Prostate gland (tissue), 2 donors: ENCODE measurements around the gene ZNF607.
"Not testable (repeated sequence)": the region's sequence is repeated elsewhere in the genome, so short reads cannot be mapped to it uniquely, and the experiment has no call there.

Source experiments
- POLR2A ChIP-seq: fragments of 450-650 bp; IDR thresholded peaks from one replicate; pipeline ENCODE4 v1.6.1; 2016; ENCODE audit warnings: antibody characterized with exemption, mild to moderate bottlenecking
- POLR2AphosphoS5 ChIP-seq: sonication (generic); formaldehyde crosslinking; IDR thresholded peaks from one replicate; pipeline ENCODE4 v1.6.1; 2017; ENCODE audit warnings: antibody characterized with exemption
- TF ChIP-seq, protein P1 (sequence below), 4 experiments: fragments of 200-600 bp in 2 of 4; fragments of 450-650 bp in 2 of 4; sonication (generic) in 2 of 4; IDR thresholded peaks; 1 replicate in 3 of 4; 2 replicates in 1 of 4; pipeline ENCODE4 v1.5.1; 2016 to 2019; ENCODE audit warnings: antibody characterized with exemption in 4 of 4, mild to moderate bottlenecking in 2 of 4, moderate library complexity in 2 of 4

DNA sequence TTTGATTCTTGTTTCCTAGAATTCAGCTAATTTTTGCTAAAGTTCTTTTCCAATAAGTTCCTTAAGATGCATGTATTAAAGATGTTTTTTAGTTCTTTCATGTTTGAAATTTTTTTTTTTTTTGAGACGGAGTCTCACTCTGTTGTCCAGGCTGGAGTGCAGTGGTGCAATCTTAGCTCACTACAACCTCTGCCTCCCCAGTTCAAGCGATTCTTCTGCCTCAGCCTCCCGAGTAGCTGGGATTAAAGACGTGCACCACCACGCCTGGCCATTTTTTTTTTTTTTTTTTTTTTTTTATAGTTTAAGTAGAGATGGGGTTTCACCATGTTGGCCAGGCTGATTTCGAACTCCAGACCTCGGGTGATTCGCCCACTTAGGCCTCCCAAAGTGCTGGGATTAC lies 62.4 kb downstream of the ZNF607 start:
- TF ChIP-seq, protein P1, sequence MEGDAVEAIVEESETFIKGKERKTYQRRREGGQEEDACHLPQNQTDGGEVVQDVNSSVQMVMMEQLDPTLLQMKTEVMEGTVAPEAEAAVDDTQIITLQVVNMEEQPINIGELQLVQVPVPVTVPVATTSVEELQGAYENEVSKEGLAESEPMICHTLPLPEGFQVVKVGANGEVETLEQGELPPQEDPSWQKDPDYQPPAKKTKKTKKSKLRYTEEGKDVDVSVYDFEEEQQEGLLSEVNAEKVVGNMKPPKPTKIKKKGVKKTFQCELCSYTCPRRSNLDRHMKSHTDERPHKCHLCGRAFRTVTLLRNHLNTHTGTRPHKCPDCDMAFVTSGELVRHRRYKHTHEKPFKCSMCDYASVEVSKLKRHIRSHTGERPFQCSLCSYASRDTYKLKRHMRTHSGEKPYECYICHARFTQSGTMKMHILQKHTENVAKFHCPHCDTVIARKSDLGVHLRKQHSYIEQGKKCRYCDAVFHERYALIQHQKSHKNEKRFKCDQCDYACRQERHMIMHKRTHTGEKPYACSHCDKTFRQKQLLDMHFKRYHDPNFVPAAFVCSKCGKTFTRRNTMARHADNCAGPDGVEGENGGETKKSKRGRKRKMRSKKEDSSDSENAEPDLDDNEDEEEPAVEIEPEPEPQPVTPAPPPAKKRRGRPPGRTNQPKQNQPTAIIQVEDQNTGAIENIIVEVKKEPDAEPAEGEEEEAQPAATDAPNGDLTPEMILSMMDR (IDR thresholded peaks at IDR 0.05), result not testable (repeated sequence)
- TF ChIP-seq POLR2AphosphoS5, POLR2A: not testable (repeated sequence)
